SK-N-SH treated with all-trans-retinoic acid at 6 μM for 48 hours (cell line): ENCODE results near the gene ADAMTS15.

ENCODE experiments used
- ATAC-seq: fragments of 200-7000 bp; cut with Tn5 transposase; 3 replicates; pipeline ENCODE4 v1.9.1; 2020; ENCODE audit warnings: mild to moderate bottlenecking, moderate library complexity
- BACH2 ChIP-seq: fragments of 250-450 bp; sonication (Bioruptor Pico); IDR thresholded peaks from 2 replicates; pipeline ENCODE4 v1.9.0; 2021; ENCODE audit warnings: mild to moderate bottlenecking, borderline replicate concordance
- CREB5 ChIP-seq: fragments of 250-450 bp; sonication (Bioruptor Pico); IDR thresholded peaks from 2 replicates; pipeline ENCODE4 v1.5.1; 2020; ENCODE audit warnings: low read depth, mild to moderate bottlenecking, moderate library complexity
- CSDC2 ChIP-seq: fragments of 250-450 bp; sonication (Bioruptor Pico); IDR thresholded peaks from 2 replicates; pipeline ENCODE4 v1.5.0; 2020; ENCODE audit warnings: mild to moderate bottlenecking, moderate library complexity
- CSRNP3 ChIP-seq: fragments of 250-450 bp; sonication (Bioruptor Pico); IDR thresholded peaks from 2 replicates; pipeline ENCODE4 v1.5.1; 2021; ENCODE audit warnings: mild to moderate bottlenecking, moderate library complexity
- ESRRG ChIP-seq: fragments of 250-450 bp; sonication (Bioruptor Pico); IDR thresholded peaks from 2 replicates; pipeline ENCODE4 v1.6.1; 2021; ENCODE audit warnings: mild to moderate bottlenecking
- GLIS3 ChIP-seq: fragments of 250-450 bp; sonication (Bioruptor Pico); IDR thresholded peaks from 2 replicates; pipeline ENCODE4 v1.5.0; 2020; ENCODE audit warnings: mild to moderate bottlenecking, moderate library complexity
- ISL1 ChIP-seq: fragments of 250-450 bp; sonication (Bioruptor Pico); IDR thresholded peaks from 2 replicates; pipeline ENCODE4 v2.1.2; 2022; ENCODE audit warnings: mild to moderate bottlenecking, moderate library complexity
- OSR1 ChIP-seq: fragments of 250-450 bp; sonication (Bioruptor Pico); IDR thresholded peaks from 2 replicates; pipeline ENCODE4 v1.8.0; 2022; ENCODE audit warnings: moderate library complexity, mild to moderate bottlenecking, inconsistent platforms
- POU6F1 ChIP-seq: fragments of 250-450 bp; sonication (Bioruptor Pico); IDR thresholded peaks from 2 replicates; pipeline ENCODE4 v1.8.0; 2021; ENCODE audit warnings: low read depth, mild to moderate bottlenecking, moderate library complexity, borderline replicate concordance
- PPARA ChIP-seq: fragments of 250-450 bp; sonication (Bioruptor Pico); IDR thresholded peaks from 2 replicates; pipeline ENCODE4 v1.5.0; 2020; ENCODE audit warnings: mild to moderate bottlenecking, borderline replicate concordance
- RARB ChIP-seq: fragments of 250-450 bp; sonication (Bioruptor Pico); IDR thresholded peaks from 2 replicates; pipeline ENCODE4 v1.8.0; 2021; ENCODE audit warnings: mild to moderate bottlenecking, moderate library complexity
- SNAI2 ChIP-seq: fragments of 250-450 bp; sonication (Bioruptor Pico); IDR thresholded peaks from 2 replicates; pipeline ENCODE4 v1.5.0; 2020; ENCODE audit warnings: mild to moderate bottlenecking, moderate library complexity
- TCF4 ChIP-seq: fragments of 250-450 bp; sonication (Bioruptor Pico); IDR thresholded peaks from 2 replicates; pipeline ENCODE4 v1.8.0; 2021; ENCODE audit warnings: mild to moderate bottlenecking, moderate library complexity, borderline replicate concordance
- TOX ChIP-seq: fragments of 250-450 bp; sonication (Bioruptor Pico); IDR thresholded peaks from 2 replicates; pipeline ENCODE4 v1.8.0; 2021; ENCODE audit warnings: mild to moderate bottlenecking, moderate library complexity, borderline replicate concordance
- ZC3H10 ChIP-seq: fragments of 250-450 bp; sonication (Bioruptor Pico); IDR thresholded peaks from 2 replicates; pipeline ENCODE4 v1.5.1; 2021; ENCODE audit warnings: mild to moderate bottlenecking, moderate library complexity
- ZFP3 ChIP-seq: fragments of 250-450 bp; sonication (Bioruptor Pico); IDR thresholded peaks from 2 replicates; pipeline ENCODE4 v1.5.0; 2020; ENCODE audit warnings: mild to moderate bottlenecking, moderate library complexity
- ZFP30 ChIP-seq: fragments of 450-650 bp; formaldehyde crosslinking; IDR thresholded peaks from 2 replicates; pipeline ENCODE4 v1.5.0; 2022; ENCODE audit warnings: mild to moderate bottlenecking, moderate library complexity
- ZNF565 ChIP-seq: fragments of 450-650 bp; formaldehyde crosslinking; conservative IDR thresholded peaks from 2 replicates; pipeline ENCODE4 v1.5.0; 2020; ENCODE audit warnings: low read depth, mild to moderate bottlenecking, moderate library complexity
- ZNF70 ChIP-seq: fragments of 450-650 bp; formaldehyde crosslinking; IDR thresholded peaks from 2 replicates; pipeline ENCODE4 v1.5.0; 2020; ENCODE audit warnings: mild to moderate bottlenecking, moderate library complexity
- ZNF8 ChIP-seq: fragments of 450-650 bp; formaldehyde crosslinking; IDR thresholded peaks from 2 replicates; pipeline ENCODE4 v1.5.0; 2020; ENCODE audit warnings: mild to moderate bottlenecking, moderate library complexity
- TF ChIP-seq, protein P1 (sequence below): fragments of 250-450 bp; sonication (Bioruptor Pico); IDR thresholded peaks from 2 replicates; pipeline ENCODE4 v1.8.0; 2020; ENCODE audit warnings: mild to moderate bottlenecking, moderate library complexity, borderline replicate concordance

Gene ADAMTS15

DNA sequence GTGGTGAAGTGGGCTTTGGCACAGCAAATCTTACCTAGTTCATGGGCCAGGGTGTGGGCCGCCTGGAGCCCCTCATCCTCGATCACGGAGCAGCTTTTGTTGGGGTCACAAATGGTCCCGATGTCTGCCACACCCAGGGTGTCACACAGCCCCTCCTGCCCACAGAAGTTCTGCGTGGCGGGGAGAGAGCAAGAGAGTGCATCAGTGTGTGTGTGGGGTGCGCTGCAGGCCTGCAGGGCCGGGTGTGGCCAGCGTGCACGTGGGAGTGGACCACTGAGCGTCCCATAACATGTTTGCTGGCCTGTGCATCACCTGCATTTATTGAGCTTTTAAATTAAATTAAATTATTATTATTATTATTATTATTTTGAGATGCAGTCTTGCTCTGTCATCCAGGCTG, 31.5 kb upstream of the ADAMTS15 start:
- ATAC-seq: no peak
- no peak for TF ChIP-seq ZNF565 (CRISPR knock-in tag)
- TF ChIP-seq OSR1 (CRISPR knock-in tag): no peak
- no peak for TF ChIP-seq CSRNP3 (CRISPR knock-in tag)
- TF ChIP-seq, protein P1, sequence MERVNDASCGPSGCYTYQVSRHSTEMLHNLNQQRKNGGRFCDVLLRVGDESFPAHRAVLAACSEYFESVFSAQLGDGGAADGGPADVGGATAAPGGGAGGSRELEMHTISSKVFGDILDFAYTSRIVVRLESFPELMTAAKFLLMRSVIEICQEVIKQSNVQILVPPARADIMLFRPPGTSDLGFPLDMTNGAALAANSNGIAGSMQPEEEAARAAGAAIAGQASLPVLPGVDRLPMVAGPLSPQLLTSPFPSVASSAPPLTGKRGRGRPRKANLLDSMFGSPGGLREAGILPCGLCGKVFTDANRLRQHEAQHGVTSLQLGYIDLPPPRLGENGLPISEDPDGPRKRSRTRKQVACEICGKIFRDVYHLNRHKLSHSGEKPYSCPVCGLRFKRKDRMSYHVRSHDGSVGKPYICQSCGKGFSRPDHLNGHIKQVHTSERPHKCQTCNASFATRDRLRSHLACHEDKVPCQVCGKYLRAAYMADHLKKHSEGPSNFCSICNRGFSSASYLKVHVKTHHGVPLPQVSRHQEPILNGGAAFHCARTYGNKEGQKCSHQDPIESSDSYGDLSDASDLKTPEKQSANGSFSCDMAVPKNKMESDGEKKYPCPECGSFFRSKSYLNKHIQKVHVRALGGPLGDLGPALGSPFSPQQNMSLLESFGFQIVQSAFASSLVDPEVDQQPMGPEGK: no peak
- TF ChIP-seq TOX (CRISPR knock-in tag): no peak
- no peak for TF ChIP-seq ZNF70 (CRISPR knock-in tag)
- no peak for TF ChIP-seq ESRRG (CRISPR knock-in tag)
- TF ChIP-seq CSDC2 (CRISPR knock-in tag): no peak
- TF ChIP-seq ZC3H10 (CRISPR knock-in tag): no peak
- TF ChIP-seq, all 23 proteins: peak for 0

DNA sequence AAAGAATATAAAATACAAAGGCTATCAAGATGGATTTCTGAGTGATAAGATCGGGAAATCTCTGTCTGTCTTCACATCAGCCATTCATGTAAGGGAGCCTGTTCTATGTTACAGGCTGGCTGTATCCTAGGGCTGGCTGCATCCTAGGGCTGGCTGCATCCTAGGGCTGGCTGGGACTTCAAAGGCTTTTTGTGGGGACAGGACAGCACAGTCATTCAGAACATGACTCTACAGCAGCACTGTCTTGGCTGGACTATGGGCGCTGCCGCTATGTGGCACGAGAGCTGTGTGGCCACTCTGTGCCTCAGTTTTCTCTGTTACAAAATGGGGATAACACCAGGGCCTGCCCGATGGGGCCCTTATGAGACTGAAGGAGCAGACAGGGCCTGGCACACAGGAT, 30.2 kb upstream of the ADAMTS15 start:
- TF ChIP-seq CSRNP3 (CRISPR knock-in tag) (no peak), ESRRG (CRISPR knock-in tag) (no peak), BACH2 (CRISPR knock-in tag) (no peak), RARB (CRISPR knock-in tag) (no peak), TCF4 (CRISPR knock-in tag) (no peak), ZC3H10 (CRISPR knock-in tag) (no peak), SNAI2 (CRISPR knock-in tag) (no peak), POU6F1 (CRISPR knock-in tag) (no peak), PPARA (CRISPR knock-in tag) (no peak), GLIS3 (CRISPR knock-in tag) (no peak), OSR1 (CRISPR knock-in tag) (no peak), CSDC2 (CRISPR knock-in tag) (no peak), TOX (CRISPR knock-in tag) (no peak), ZFP3 (CRISPR knock-in tag) (no peak), ZNF70 (CRISPR knock-in tag) (no peak), ZFP30 (CRISPR knock-in tag) (no peak), CREB5 (no peak)
- TF ChIP-seq, protein P1: no peak
- TF ChIP-seq, all 23 proteins: peak for 0
- no peak for ATAC-seq

GRCh38 chr11:130418756-130419155, 29.7 kb upstream of the ADAMTS15 start:
- no peak for ATAC-seq
- TF ChIP-seq POU6F1 (CRISPR knock-in tag): no peak
- no peak for TF ChIP-seq CREB5
- TF ChIP-seq CSRNP3 (CRISPR knock-in tag): no peak
- no peak for TF ChIP-seq RARB (CRISPR knock-in tag)
- no peak for TF ChIP-seq ESRRG (CRISPR knock-in tag)
- TF ChIP-seq BACH2 (CRISPR knock-in tag): no peak
- no peak for TF ChIP-seq ZNF8 (CRISPR knock-in tag)
- TF ChIP-seq ISL1 (CRISPR knock-in tag): no peak
- no peak for TF ChIP-seq TOX (CRISPR knock-in tag)
- no peak for TF ChIP-seq ZNF70 (CRISPR knock-in tag)
